HG03378 (cell line): Measurements from ENCODE around the gene FGF1.

ENCODE experiments used
- ATAC-seq: cut with Tn5 transposase; IDR thresholded peaks from one replicate; pipeline ENCODE4 v1.9.1; 2021; ENCODE audit warnings: mild to moderate bottlenecking, moderate library complexity; ENCODE audit not compliant: unreplicated experiment

The FGF1 gene

GRCh38 chr5:142544946-142545649 lies 140.8 kb downstream of the FGF1 start:
- no peak for ATAC-seq

- no peak for ATAC-seq
Observed at GRCh38 chr5:142544071-142544753, 141.7 kb downstream of the FGF1 start.

- no peak for ATAC-seq
Observed at GRCh38 chr5:142542906-142543305, 143.0 kb downstream of the FGF1 start.
